Vagina (tissue), 2 donors: ENCODE measurements around the gene HOXA5. TPM values are rescaled to one million over a fixed set of nuclear protein-coding genes. Genes with fewer than 3 reads are reported as not detected.
A peak's percentile ranks its signal among the peaks of the same experiment; 100 is the strongest.

ENCODE experiments used
- DNase-seq, 2 donors: peaks; one replicate each; pipeline ENCODE4 v3.0.0-alpha.2; 2017; ENCODE audit errors: extremely low spot score in 2 of 2
- H3K27ac ChIP-seq: fragments of 200-600 bp; sonication (generic); one replicate; pipeline ENCODE4 v1.5.1; 2019
- H3K27me3 ChIP-seq: fragments of 200-600 bp; sonication (generic); one replicate; pipeline ENCODE4 v1.5.1; 2019
- H3K36me3 ChIP-seq, 2 donors: fragments of 200-600 bp; sonication (generic); one replicate each; pipeline ENCODE4 v1.5.1; 2017 to 2019
- H3K4me1 ChIP-seq: fragments of 200-600 bp; sonication (generic); one replicate; pipeline ENCODE4 v1.5.1; 2019
- H3K4me3 ChIP-seq, 2 donors: fragments of 200-600 bp; sonication (generic); 1 replicate in 1 of 2; 2 replicates in 1 of 2; pipeline ENCODE4 v1.5.1; 2016 to 2019
- H3K9me3 ChIP-seq: fragments of 200-600 bp; sonication (generic); one replicate; pipeline ENCODE4 v1.5.1; 2019
- CTCF ChIP-seq, 3 experiments: fragments of 450-650 bp in 2 of 3; fragments of 200-600 bp in 1 of 3; sonication (generic) in 1 of 3; IDR thresholded peaks; one replicate each; pipeline ENCODE4 v1.5.1; 2017 to 2019; ENCODE audit warnings: antibody characterized with exemption in 3 of 3, mild to moderate bottlenecking in 2 of 3, moderate library complexity in 2 of 3
- POLR2A ChIP-seq, 2 donors: fragments of 450-650 bp; IDR thresholded peaks; one replicate each; pipeline ENCODE4 v1.6.1; 2017; ENCODE audit warnings: antibody characterized with exemption in 2 of 2, mild to moderate bottlenecking in 2 of 2, moderate library complexity in 2 of 2
- POLR2AphosphoS5 ChIP-seq, 2 donors: sonication (generic); formaldehyde crosslinking; IDR thresholded peaks; one replicate each; pipeline ENCODE4 v1.9.0; 2017; ENCODE audit warnings: antibody characterized with exemption in 2 of 2, mild to moderate bottlenecking in 2 of 2, low read depth in 1 of 2; ENCODE audit not compliant: insufficient read depth in 1 of 2
- intact Hi-C: fragments of 100-400 bp; cut with DNase I; formaldehyde crosslinking; loops from one replicate; pipeline ENCODE4 v1.15.1; 2023
- total RNA-seq: library from RNA; depleted of rRNA; stranded (reverse); fragments of >200 nt; gene quantifications from one replicate; pipeline ENCODE4 v1.2.3, GENCODE V29; 2016

Gene HOXA5
- total RNA-seq, 1 donor from 2014 or later: 6.1 TPM

GRCh38 chr7:27156508-27156898, 13.0 kb upstream of the HOXA5 start, which contains the start of gene HOXA7:
Gene HOXA7 (minus strand): TSS chr7:27156675. CDS start chr7:27156545, 130 bp downstream.
- no peak for TF ChIP-seq POLR2A (IDR thresholded peaks at IDR 0.05)
- TF ChIP-seq POLR2AphosphoS5 (IDR thresholded peaks at IDR 0.05; ENCODE audit: insufficient read depth in 1 of 2, low read depth in 1 of 2): peak; percentile 40 to 72
- intact Hi-C loops: loop anchor here (10.0 kb wide), 1 partner anchor 952 kb away; the partner anchor contains the start of genes CBX3 and HNRNPA2B1
- Histone ChIP-seq H3K27ac (peak within 1 kb of the TSS; percentile 74), H3K4me3 (peak within 1 kb of the TSS; percentile 46 to 53), H3K9me3 (no peaks in the 10 kb centered on the region), H3K36me3 (no peaks in the 10 kb centered on the region), H3K27me3 (no peaks in the 10 kb centered on the region), H3K4me1 (peaks cover 56% of the 10 kb centered on the region)
- DNase-seq: no peak

GRCh38 chr7:27155816-27156507, 12.5 kb upstream of the HOXA5 start:
- DNase-seq: no peak
- peaks cover 51% of the 10 kb centered on the region for H3K4me1 ChIP-seq
- no peaks in the 10 kb centered on the region for H3K27me3 ChIP-seq

GRCh38 chr7:27154901-27155815, 11.7 kb upstream of the HOXA5 start:
- Histone ChIP-seq H3K36me3 (no peaks in the 10 kb centered on the region), H3K4me1 (peaks cover 51% of the 10 kb centered on the region), H3K9me3 (no peaks in the 10 kb centered on the region), H3K27ac (peak overlapping the region; percentile 74), H3K4me3 (peak overlapping the region; percentile 46 to 53), H3K27me3 (no peaks in the 10 kb centered on the region)
- TF ChIP-seq CTCF (IDR thresholded peaks at IDR 0.05) (no peak), POLR2AphosphoS5 (IDR thresholded peaks at IDR 0.05; ENCODE audit: insufficient read depth in 1 of 2, low read depth in 1 of 2) (no peak), POLR2A (IDR thresholded peaks at IDR 0.05) (no peak)
- no peak for DNase-seq
- intact Hi-C loops: loop anchor here (10.0 kb wide), 1 partner anchor 950 kb away; the partner anchor contains the start of genes CBX3 and HNRNPA2B1

More at GRCh38 chr7:27155816-27156507, 12.5 kb upstream of the HOXA5 start:
- TF ChIP-seq POLR2A (IDR thresholded peaks at IDR 0.05) (no peak), POLR2AphosphoS5 (IDR thresholded peaks at IDR 0.05; ENCODE audit: insufficient read depth in 1 of 2, low read depth in 1 of 2) (peak in 1 of 2 donors; percentile 52)
- Histone ChIP-seq H3K27ac (peak overlapping the region; percentile 74), H3K36me3 (no peaks in the 10 kb centered on the region), H3K9me3 (no peaks in the 10 kb centered on the region), H3K4me3 (peak overlapping the region; percentile 46 to 53)
- intact Hi-C loops: loop anchor here (10.0 kb wide), 1 partner anchor 951 kb away; the partner anchor contains the start of genes CBX3 and HNRNPA2B1

- Histone ChIP-seq H3K27ac (no peak overlapping the region), H3K4me3 (no peak overlapping the region), H3K9me3 (no peaks in the 10 kb centered on the region), H3K36me3 (no peaks in the 10 kb centered on the region), H3K27me3 (no peaks in the 10 kb centered on the region), H3K4me1 (peaks cover 53% of the 10 kb centered on the region)
- intact Hi-C loops: loop anchor here (10.0 kb wide), 1 partner anchor 950 kb away; the partner anchor contains the start of genes CBX3 and HNRNPA2B1
- TF ChIP-seq CTCF (IDR thresholded peaks at IDR 0.05) (no peak), POLR2AphosphoS5 (IDR thresholded peaks at IDR 0.05; ENCODE audit: insufficient read depth in 1 of 2, low read depth in 1 of 2) (no peak), POLR2A (IDR thresholded peaks at IDR 0.05) (no peak)
- DNase-seq: no peak
These were observed 10.9 kb upstream of the HOXA5 start for GRCh38 chr7:27154369-27154768.

- Histone ChIP-seq H3K27ac (no peak overlapping the region), H3K4me1 (peaks cover 61% of the 10 kb centered on the region), H3K9me3 (no peaks in the 10 kb centered on the region), H3K36me3 (no peaks in the 10 kb centered on the region), H3K27me3 (no peaks in the 10 kb centered on the region), H3K4me3 (no peak overlapping the region)
- DNase-seq: no peak
- intact Hi-C loops: loop anchor here (10.0 kb wide), 1 partner anchor 949 kb away; the partner anchor contains the start of genes CBX3 and HNRNPA2B1
- TF ChIP-seq POLR2AphosphoS5 (IDR thresholded peaks at IDR 0.05; ENCODE audit: insufficient read depth in 1 of 2, low read depth in 1 of 2) (no peak), CTCF (IDR thresholded peaks at IDR 0.05) (no peak), POLR2A (IDR thresholded peaks at IDR 0.05) (no peak)
These were observed 10.0 kb upstream of the HOXA5 start for GRCh38 chr7:27153526-27153925.
